Glutamatergic neuron (in vitro differentiated cells): ENCODE measurements around the gene RETREG2. TPM values are rescaled to one million over a fixed set of nuclear protein-coding genes. Genes with fewer than 3 reads are reported as not detected.

ENCODE experiments used
- DNase-seq: peaks from one replicate; pipeline ENCODE4 v3.0.0; 2022
- H3K27ac Mint-ChIP-seq: one replicate; pipeline ENCODE4 v1.8.0; 2020; ENCODE audit warnings: mild to moderate bottlenecking, mixed read lengths, inconsistent platforms; ENCODE audit not compliant: unreplicated experiment
- H3K27me3 Mint-ChIP-seq: one replicate; pipeline ENCODE4 v1.8.0; 2020; ENCODE audit warnings: mild to moderate bottlenecking, moderate library complexity, mixed read lengths, inconsistent platforms; ENCODE audit not compliant: unreplicated experiment
- H3K36me3 Mint-ChIP-seq: one replicate; pipeline ENCODE4 v1.8.0; 2020; ENCODE audit warnings: mild to moderate bottlenecking, mixed read lengths, inconsistent platforms; ENCODE audit not compliant: unreplicated experiment
- H3K4me1 Mint-ChIP-seq: one replicate; pipeline ENCODE4 v1.8.0; 2020; ENCODE audit warnings: mild to moderate bottlenecking, low read depth, mixed read lengths, inconsistent platforms; ENCODE audit not compliant: unreplicated experiment
- H3K4me3 Mint-ChIP-seq: one replicate; pipeline ENCODE4 v1.8.0; 2020; ENCODE audit warnings: mild to moderate bottlenecking, mixed read lengths, inconsistent platforms; ENCODE audit not compliant: unreplicated experiment
- H3K9me3 Mint-ChIP-seq: one replicate; pipeline ENCODE4 v1.8.0; 2020; ENCODE audit warnings: mild to moderate bottlenecking, moderate library complexity, mixed read lengths, inconsistent platforms; ENCODE audit not compliant: unreplicated experiment
- CTCF ChIP-seq: fragments of 200-600 bp; sonication (generic); IDR thresholded peaks from one replicate; pipeline ENCODE4 v1.5.0; 2021; ENCODE audit not compliant: partially characterized antibody, unreplicated experiment
- total RNA-seq: library from RNA; stranded (reverse); fragmentation: NEBNext Ultra II Directional; extraction: Animal tissue kit (Norgen Biotek cat#: 25700); gene quantifications from one replicate; pipeline ENCODE4 v1.2.1, GENCODE V29; 2021; ENCODE audit not compliant: unreplicated experiment

The RETREG2 gene
- total RNA-seq, 1 donor from 2014 or later: 167 TPM

GRCh38 chr2:219175928-219176817 lies 1.9 kb upstream of the RETREG2 start:
- Mint-ChIP-seq H3K27ac (peak overlapping the region; percentile 82), H3K4me1 (peaks cover 16% of the 10 kb centered on the region), H3K27me3 (peaks cover 25% of the 10 kb centered on the region), H3K4me3 (peak overlapping the region; percentile 89), H3K9me3 (peaks cover 23% of the 10 kb centered on the region), H3K36me3 (no peaks in the 10 kb centered on the region)
- peak; percentile 66 for DNase-seq
- TF ChIP-seq CTCF: no peak

GRCh38 chr2:219176818-219177551 lies 1.1 kb upstream of the RETREG2 start, which contains the start of gene CNPPD1:
TSS of gene CNPPD1 (minus strand) at chr2:219176925. CDS start at chr2:219176828, 97 bp downstream.
- no peaks in the 10 kb centered on the region for H3K36me3 Mint-ChIP-seq
- H3K4me3 Mint-ChIP-seq: peak within 1 kb of the TSS; percentile 96
- H3K27me3 Mint-ChIP-seq: peaks cover 22% of the 10 kb centered on the region
- H3K9me3 Mint-ChIP-seq: peaks cover 24% of the 10 kb centered on the region
- peak; percentile 10 for TF ChIP-seq CTCF
- peak within 1 kb of the TSS; percentile 98 for H3K27ac Mint-ChIP-seq
- peak; percentile 88 for DNase-seq
- H3K4me1 Mint-ChIP-seq: peaks cover 16% of the 10 kb centered on the region

- Mint-ChIP-seq H3K27me3 (peaks cover 25% of the 10 kb centered on the region), H3K9me3 (peaks cover 26% of the 10 kb centered on the region), H3K4me3 (peak overlapping the region; percentile 99), H3K4me1 (peaks cover 25% of the 10 kb centered on the region), H3K27ac (peak overlapping the region; percentile 92), H3K36me3 (no peaks in the 10 kb centered on the region)
- peak; percentile 73 for DNase-seq
- peak; percentile 28 for TF ChIP-seq CTCF
These were observed 501 bp downstream of the RETREG2 start for GRCh38 chr2:219178377-219179175.

- H3K27me3 Mint-ChIP-seq: peaks cover 26% of the 10 kb centered on the region
- H3K4me3 Mint-ChIP-seq: peak overlapping the region; percentile 99
- H3K36me3 Mint-ChIP-seq: no peaks in the 10 kb centered on the region
- DNase-seq: no peak
- peaks cover 28% of the 10 kb centered on the region for H3K4me1 Mint-ChIP-seq
- no peak overlapping the region for H3K27ac Mint-ChIP-seq
- no peak for TF ChIP-seq CTCF
- H3K9me3 Mint-ChIP-seq: peaks cover 34% of the 10 kb centered on the region
These were observed 1.8 kb downstream of the RETREG2 start for GRCh38 chr2:219179601-219180465.
